ENCODE data around the gene NFYA.

Gene NFYA

GRCh38 chr6:41055149-41055548 is 17.6 kb upstream of the NFYA start:
- Mint-ChIP-seq H3K4me3 (no peak overlapping the region), H3K9me3 (no peaks in the 10 kb centered on the region), H3K36me3 (ENCODE audit: low read depth) (peaks cover 58% of the 10 kb centered on the region), H3K4me1 (ENCODE audit: low read depth) (peaks cover 18% of the 10 kb centered on the region), H3K27me3 (no peaks in the 10 kb centered on the region), H3K27ac (no peak overlapping the region)
- no peak for DNase-seq

DNA sequence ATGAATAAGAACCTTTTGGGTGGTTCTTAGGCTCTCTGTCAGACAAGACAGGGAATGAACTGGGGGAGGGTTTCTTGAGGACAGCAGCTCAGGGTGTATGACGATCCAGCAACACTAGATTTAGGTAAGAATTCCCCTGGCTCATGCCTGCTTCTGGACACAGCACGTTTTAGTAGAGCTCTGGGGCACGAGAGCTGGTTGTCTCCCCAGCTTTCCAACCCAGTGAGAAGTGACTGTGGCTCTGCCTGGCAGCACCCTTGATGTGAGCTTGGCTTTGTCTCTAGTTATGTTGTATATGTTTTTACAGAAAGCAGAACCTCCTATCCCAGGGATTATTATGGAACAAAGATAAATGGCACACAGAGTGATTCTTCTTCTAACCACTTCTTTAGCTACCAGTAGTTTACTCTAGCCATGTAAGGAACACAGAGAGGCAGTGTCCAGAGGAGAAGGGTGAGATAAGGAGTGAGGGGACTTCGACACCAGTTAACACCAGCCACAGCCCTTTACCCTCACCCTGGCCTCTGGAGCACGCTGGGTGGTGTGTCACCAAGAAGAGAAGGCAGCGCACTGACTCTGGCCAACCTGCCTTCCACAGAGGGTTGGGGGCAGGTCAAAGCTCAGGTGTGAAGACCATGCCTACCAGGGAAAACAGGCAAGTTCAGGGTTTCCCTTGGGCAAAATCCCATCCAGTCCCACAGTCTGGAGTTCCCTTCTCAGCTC is 15.8 kb upstream of the NFYA start:
- no peak overlapping the region for H3K27ac Mint-ChIP-seq
- no peak overlapping the region for H3K4me3 Mint-ChIP-seq

GRCh38 chr6:41058783-41059181 is 14.0 kb upstream of the NFYA start:
- no peak for DNase-seq
- Mint-ChIP-seq H3K4me1 (ENCODE audit: low read depth) (peaks cover 3% of the 10 kb centered on the region), H3K36me3 (ENCODE audit: low read depth) (peaks cover 80% of the 10 kb centered on the region), H3K27ac (no peak overlapping the region), H3K27me3 (no peaks in the 10 kb centered on the region), H3K4me3 (no peak overlapping the region), H3K9me3 (no peaks in the 10 kb centered on the region)

More for the DNA sequence above, 15.8 kb upstream of the NFYA start:
- no peaks in the 10 kb centered on the region for H3K9me3 Mint-ChIP-seq
- H3K36me3 Mint-ChIP-seq (ENCODE audit: low read depth) = peaks cover 66% of the 10 kb centered on the region
- peaks cover 12% of the 10 kb centered on the region for H3K4me1 Mint-ChIP-seq (ENCODE audit: low read depth)
- DNase-seq = no peak
- no peaks in the 10 kb centered on the region for H3K27me3 Mint-ChIP-seq

DNA sequence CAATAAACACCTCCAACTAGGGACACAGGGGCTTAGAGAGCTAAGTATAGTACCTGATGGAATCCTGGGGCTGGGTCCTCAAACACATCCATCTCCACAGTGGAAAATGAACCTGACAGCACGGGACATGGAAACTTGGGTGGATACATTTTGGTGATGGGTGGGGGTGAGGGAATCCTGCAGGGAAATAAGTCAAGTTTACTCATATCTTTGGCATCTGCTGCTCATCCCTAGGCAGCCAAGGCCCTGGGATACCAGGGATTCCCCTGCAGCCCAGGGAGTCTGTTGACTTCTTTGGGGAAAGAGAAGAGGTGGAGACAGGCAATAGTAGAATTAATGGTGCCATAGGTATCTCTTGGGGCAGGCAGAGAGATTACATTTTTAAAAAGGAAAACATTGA is 13.2 kb upstream of the NFYA start:
- Mint-ChIP-seq H3K4me1 (ENCODE audit: low read depth) (peaks cover 7% of the 10 kb centered on the region), H3K27ac (no peak overlapping the region), H3K9me3 (no peaks in the 10 kb centered on the region), H3K4me3 (no peak overlapping the region), H3K27me3 (no peaks in the 10 kb centered on the region), H3K36me3 (ENCODE audit: low read depth) (peaks cover 88% of the 10 kb centered on the region)
- DNase-seq = no peak

- no peak for DNase-seq
- Mint-ChIP-seq H3K27me3 (no peaks in the 10 kb centered on the region), H3K4me1 (ENCODE audit: low read depth) (peaks cover 7% of the 10 kb centered on the region), H3K36me3 (ENCODE audit: low read depth) (peaks cover 90% of the 10 kb centered on the region), H3K4me3 (no peak overlapping the region), H3K27ac (no peak overlapping the region), H3K9me3 (no peaks in the 10 kb centered on the region)
Measured at GRCh38 chr6:41061196-41061726, 11.5 kb upstream of the NFYA start.

DNA sequence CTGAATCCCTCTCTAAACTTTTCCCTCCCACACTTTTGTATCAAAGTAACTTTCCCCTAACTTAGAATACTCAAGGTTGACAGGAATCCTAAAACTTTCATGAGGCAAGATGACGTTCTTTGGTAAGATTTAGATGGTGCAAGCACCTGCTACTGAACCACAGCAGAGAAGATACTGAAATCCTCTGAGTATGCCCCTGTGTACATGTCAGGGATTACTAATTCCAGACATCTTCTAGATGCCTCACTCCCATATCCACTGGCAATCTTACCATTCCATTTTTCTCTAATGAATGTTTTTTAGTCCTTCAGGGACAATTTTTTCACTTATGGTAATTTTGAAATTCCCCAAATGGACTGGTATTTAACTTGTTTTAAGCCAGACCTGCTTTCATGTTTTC is 10.7 kb upstream of the NFYA start:
- Mint-ChIP-seq H3K27ac (no peak overlapping the region), H3K4me3 (no peak overlapping the region), H3K36me3 (ENCODE audit: low read depth) (peaks cover 90% of the 10 kb centered on the region), H3K27me3 (no peaks in the 10 kb centered on the region), H3K9me3 (no peaks in the 10 kb centered on the region), H3K4me1 (ENCODE audit: low read depth) (peaks cover 13% of the 10 kb centered on the region)
- no peak for DNase-seq

- H3K27me3 Mint-ChIP-seq = no peaks in the 10 kb centered on the region
- H3K9me3 Mint-ChIP-seq = no peaks in the 10 kb centered on the region
- peaks cover 94% of the 10 kb centered on the region for H3K36me3 Mint-ChIP-seq (ENCODE audit: low read depth)
- no peak for DNase-seq
- H3K4me1 Mint-ChIP-seq (ENCODE audit: low read depth) = peaks cover 15% of the 10 kb centered on the region
- no peak overlapping the region for H3K4me3 Mint-ChIP-seq
- no peak overlapping the region for H3K27ac Mint-ChIP-seq
Measured at GRCh38 chr6:41063884-41064285, 8.9 kb upstream of the NFYA start.

DNA sequence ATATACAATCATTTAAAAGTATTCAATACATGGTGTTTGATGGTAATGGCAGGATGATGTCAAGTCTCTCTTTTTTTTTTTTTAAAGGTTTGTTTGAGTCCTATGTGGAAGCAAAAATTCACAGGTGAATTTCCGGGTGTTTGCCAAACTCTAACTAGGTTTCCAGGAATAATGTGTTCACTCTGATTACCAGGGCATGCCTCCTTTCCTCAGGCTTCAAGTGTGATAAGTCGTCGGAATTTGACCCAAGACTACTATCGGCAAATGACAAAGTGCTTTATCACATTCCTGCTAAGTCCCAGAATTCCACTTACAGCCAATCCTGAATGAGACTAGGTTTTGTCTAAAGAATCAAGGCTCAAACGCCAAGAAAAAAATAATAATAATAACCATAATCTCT is 7.9 kb upstream of the NFYA start:
- Mint-ChIP-seq H3K27ac (no peak overlapping the region), H3K36me3 (ENCODE audit: low read depth) (peaks cover 97% of the 10 kb centered on the region), H3K27me3 (no peaks in the 10 kb centered on the region), H3K9me3 (no peaks in the 10 kb centered on the region), H3K4me3 (no peak overlapping the region), H3K4me1 (ENCODE audit: low read depth) (peaks cover 21% of the 10 kb centered on the region)
- no peak for DNase-seq

GRCh38 chr6:41065550-41066026 is 7.2 kb upstream of the NFYA start:
- no peak for DNase-seq
- Mint-ChIP-seq H3K4me3 (no peak overlapping the region), H3K27ac (no peak overlapping the region), H3K36me3 (ENCODE audit: low read depth) (peaks cover 97% of the 10 kb centered on the region), H3K4me1 (ENCODE audit: low read depth) (peaks cover 22% of the 10 kb centered on the region), H3K9me3 (no peaks in the 10 kb centered on the region), H3K27me3 (no peaks in the 10 kb centered on the region)

DNA sequence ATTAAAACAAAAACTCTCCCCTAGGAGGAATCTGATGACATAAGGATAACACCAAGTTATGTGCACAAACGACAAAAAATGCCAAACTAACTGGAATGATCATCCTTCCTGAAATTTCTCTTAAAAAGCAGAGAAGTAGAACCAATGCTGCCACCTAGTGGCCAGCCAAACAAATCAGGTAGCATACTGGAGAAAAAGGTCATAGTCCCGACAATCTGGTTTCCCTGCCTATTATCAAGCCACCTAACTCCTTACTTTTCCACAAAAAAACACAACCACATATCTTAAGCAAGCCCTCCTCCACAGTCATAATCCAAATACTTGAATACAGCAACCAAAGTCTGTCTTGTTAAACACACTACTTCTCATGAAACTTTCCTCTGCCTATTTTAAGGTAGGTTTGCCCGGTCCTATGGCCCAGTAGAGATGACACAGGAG is 5.9 kb upstream of the NFYA start:
- H3K4me3 Mint-ChIP-seq = no peak overlapping the region
- peaks cover 96% of the 10 kb centered on the region for H3K36me3 Mint-ChIP-seq (ENCODE audit: low read depth)
- H3K9me3 Mint-ChIP-seq = no peaks in the 10 kb centered on the region
- H3K27ac Mint-ChIP-seq = peak overlapping the region; percentile 39
- peak; percentile 61 for DNase-seq
- peaks cover 33% of the 10 kb centered on the region for H3K4me1 Mint-ChIP-seq (ENCODE audit: low read depth)
- H3K27me3 Mint-ChIP-seq = no peaks in the 10 kb centered on the region

DNA sequence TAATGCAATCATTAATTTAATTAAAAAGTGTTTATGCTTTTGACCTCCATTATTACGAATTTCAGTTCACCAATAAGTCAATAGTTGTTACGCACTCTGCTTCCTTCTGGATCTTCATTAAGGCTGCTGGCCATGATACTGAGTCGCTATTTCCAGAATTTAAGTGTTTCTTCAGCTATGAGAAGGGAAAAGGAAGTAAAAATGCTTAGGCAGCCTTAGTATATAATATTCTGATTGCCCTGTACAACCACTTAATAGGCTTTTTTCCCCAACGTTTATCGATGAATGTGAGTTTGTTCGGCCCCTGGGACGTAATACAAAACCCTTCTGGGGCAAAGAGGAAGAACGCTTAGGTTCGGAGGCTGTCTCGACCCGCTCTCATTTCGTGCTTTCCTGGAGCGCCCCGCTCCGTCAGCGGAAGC is 1.3 kb upstream of the NFYA start:
- Mint-ChIP-seq H3K9me3 (no peaks in the 10 kb centered on the region), H3K27me3 (no peaks in the 10 kb centered on the region), H3K4me1 (ENCODE audit: low read depth) (peaks cover 54% of the 10 kb centered on the region), H3K4me3 (peak overlapping the region; percentile 93), H3K36me3 (ENCODE audit: low read depth) (peaks cover 82% of the 10 kb centered on the region), H3K27ac (peak overlapping the region; percentile 99)
- no peak for DNase-seq

DNA sequence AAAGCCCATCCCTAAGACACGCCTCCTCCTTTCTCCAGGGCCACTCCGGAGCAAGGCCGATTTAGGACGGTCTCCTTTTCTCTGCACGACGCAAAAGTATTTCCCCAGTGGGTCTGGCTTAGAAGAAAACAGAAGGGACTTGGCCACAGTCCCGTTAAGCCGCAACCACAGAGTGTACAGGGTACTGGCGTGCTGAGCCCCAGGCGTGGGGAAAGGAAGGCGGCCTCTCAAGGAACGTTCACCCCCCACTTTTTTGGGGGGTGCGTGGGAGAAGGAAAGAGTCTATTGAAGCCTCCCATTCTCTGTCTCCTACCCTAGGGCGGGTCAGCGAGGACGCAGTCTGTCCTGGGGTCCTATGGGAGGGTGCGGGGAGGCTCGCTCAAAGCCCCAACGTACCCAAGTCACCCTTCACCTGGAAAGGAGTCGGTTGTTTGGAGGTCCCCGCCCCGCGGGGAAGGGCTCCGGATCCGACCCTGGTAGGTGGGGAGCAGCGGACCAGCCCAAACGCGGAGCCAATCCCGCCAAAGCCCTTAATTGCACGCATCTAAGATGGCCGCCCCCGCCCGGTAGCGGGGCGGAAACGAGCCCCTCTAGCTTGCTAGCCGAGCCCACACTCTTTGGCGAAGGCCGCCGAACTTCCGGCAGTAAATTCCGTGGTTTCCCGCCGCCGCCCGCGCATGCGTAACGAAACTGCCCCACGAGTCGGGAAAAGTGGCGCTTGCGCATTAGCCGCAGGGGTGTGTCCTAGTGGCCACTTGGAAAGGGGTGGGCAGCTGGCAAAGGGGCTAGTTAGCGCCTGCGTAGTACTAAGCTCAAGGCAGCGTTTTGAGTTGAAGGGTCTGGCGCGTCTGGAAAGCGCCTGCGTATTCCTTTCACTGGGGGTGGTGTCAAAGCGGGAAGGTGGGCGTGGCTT is 595 bp upstream of the NFYA start, which contains the start of gene OARD1:
TSS of gene OARD1 (minus strand) at position 434 of the 913 bp plus-strand sequence. CDS start 722 bp downstream, outside the sequence.
- peaks cover 53% of the 10 kb centered on the region for H3K4me1 Mint-ChIP-seq (ENCODE audit: low read depth)
- peak within 1 kb of the TSS; percentile 93 for H3K4me3 Mint-ChIP-seq
- H3K9me3 Mint-ChIP-seq = no peaks in the 10 kb centered on the region
- no peaks in the 10 kb centered on the region for H3K27me3 Mint-ChIP-seq
- DNase-seq = peak; percentile 100
- peaks cover 80% of the 10 kb centered on the region for H3K36me3 Mint-ChIP-seq (ENCODE audit: low read depth)
- H3K27ac Mint-ChIP-seq = peak within 1 kb of the TSS; percentile 99

DNA sequence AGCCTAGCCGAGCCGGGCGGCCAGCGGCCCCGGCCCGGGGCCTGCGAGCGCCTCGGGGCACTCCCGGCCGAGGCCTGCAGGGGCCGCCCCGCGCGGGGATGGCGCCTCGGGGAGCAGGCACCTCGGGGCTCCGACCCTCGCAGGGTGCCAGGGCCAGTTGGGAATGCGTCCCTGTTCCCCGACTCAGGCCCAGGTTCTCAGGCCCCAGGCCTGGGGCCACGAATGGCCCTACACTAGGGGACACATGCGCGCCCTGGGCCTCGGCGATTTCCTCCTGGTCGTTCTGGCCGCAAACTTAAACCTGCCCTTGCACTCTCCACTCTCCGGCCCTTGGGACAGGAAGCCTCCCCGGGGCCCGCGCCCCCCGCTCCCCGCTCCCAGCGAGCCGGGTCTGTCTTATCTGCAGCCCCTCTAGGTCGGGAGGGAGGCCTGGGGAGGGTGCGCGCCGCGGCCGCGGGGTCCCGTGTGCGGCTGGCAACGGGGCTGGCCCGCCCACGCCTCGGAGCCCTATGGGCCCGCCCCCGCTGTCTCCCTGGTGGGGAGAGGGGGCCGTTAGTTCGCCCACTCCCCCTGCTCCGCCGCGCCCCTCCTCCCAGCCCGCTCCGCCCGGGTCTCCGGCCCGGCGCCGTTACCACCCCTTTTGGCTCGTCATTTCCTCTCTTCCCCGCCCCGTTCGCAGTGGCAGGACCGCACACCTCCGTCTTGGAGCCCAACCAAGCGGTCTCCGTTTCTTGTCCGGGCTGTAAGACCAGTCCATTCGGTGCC is 611 bp downstream of the NFYA start:
- Mint-ChIP-seq H3K27ac (peak overlapping the region; percentile 95), H3K36me3 (ENCODE audit: low read depth) (peaks cover 79% of the 10 kb centered on the region), H3K4me1 (ENCODE audit: low read depth) (peaks cover 56% of the 10 kb centered on the region), H3K9me3 (no peaks in the 10 kb centered on the region), H3K27me3 (no peaks in the 10 kb centered on the region), H3K4me3 (peak overlapping the region; percentile 93)
- DNase-seq = peak; percentile 84

Measured in activated T-cell treated with anti-CD3 and anti-CD28 coated beads, Interleukin-2, amount 50 U/mL, for 24 hours (primary cell).